Mesenchymal stem cell (in vitro differentiated cells and primary cell): ENCODE data around the gene CCDC169.
A peak's percentile ranks its signal among the peaks of the same experiment; 100 is the strongest.
"Not testable (repeated sequence)": the region's sequence is repeated elsewhere in the genome, so short reads cannot be mapped to it uniquely, and the experiment has no call there.

Experiments used
- DNase-seq: peaks from one replicate; pipeline ENCODE4 v3.0.0-alpha.2; 2013
- H2AFZ ChIP-seq: one replicate; pipeline ENCODE4 v1.6.1; 2013; ENCODE audit warnings: low read depth, mild to moderate bottlenecking, control low read depth, inconsistent platforms, low read length, moderate library complexity
- H2AK5ac ChIP-seq: 2 replicates; pipeline ENCODE4 v1.6.1; 2013; ENCODE audit warnings: low read length, moderate library complexity, mild to moderate bottlenecking, inconsistent platforms; ENCODE audit not compliant: severe bottlenecking
- H2BK120ac ChIP-seq: one replicate; pipeline ENCODE4 v1.6.1; 2013; ENCODE audit warnings: low read depth, mild to moderate bottlenecking, inconsistent platforms, low read length, moderate library complexity
- H2BK12ac ChIP-seq, 2 experiments: one replicate each; pipeline ENCODE4 v1.6.1; 2013; ENCODE audit warnings: inconsistent platforms in 2 of 2, low read length in 2 of 2, mild to moderate bottlenecking in 2 of 2, moderate library complexity in 2 of 2, control low read depth in 1 of 2
- H2BK15ac ChIP-seq: one replicate; pipeline ENCODE4 v1.6.1; 2013; ENCODE audit warnings: mild to moderate bottlenecking, low read depth, inconsistent platforms; ENCODE audit not compliant: poor library complexity, severe bottlenecking
- H2BK5ac ChIP-seq: 2 replicates; pipeline ENCODE4 v1.6.1; 2013; ENCODE audit warnings: low read depth, mild to moderate bottlenecking, low read length, control low read depth, inconsistent platforms; ENCODE audit not compliant: poor library complexity, severe bottlenecking
- H3K14ac ChIP-seq, 2 experiments: one replicate each; pipeline ENCODE4 v1.6.1; 2013; ENCODE audit warnings: inconsistent platforms in 2 of 2, low read length in 2 of 2, control low read depth in 1 of 2, mild to moderate bottlenecking in 1 of 2, moderate library complexity in 1 of 2
- H3K18ac ChIP-seq, 2 experiments: one replicate each; pipeline ENCODE4 v1.6.1; 2013; ENCODE audit warnings: inconsistent platforms in 2 of 2, low read length in 2 of 2, control low read depth in 1 of 2, low read depth in 1 of 2, mild to moderate bottlenecking in 1 of 2
- H3K23ac ChIP-seq, 2 experiments: one replicate each; pipeline ENCODE4 v1.6.1; 2013; ENCODE audit warnings: inconsistent platforms in 2 of 2, low read length in 2 of 2, mild to moderate bottlenecking in 2 of 2, moderate library complexity in 2 of 2, control low read depth in 1 of 2
- H3K27ac ChIP-seq: 2 replicates; pipeline ENCODE4 v1.5.1; 2013; ENCODE audit warnings: mild to moderate bottlenecking, moderate library complexity, low read length, control low read depth, inconsistent platforms; ENCODE audit not compliant: poor library complexity, severe bottlenecking
- H3K27me3 ChIP-seq, 2 experiments: 2 replicates each; pipeline versions ENCODE4 v1.6.1 to v1.7.0; 2013; ENCODE audit warnings: low read length in 2 of 2, mild to moderate bottlenecking in 2 of 2, moderate library complexity in 2 of 2, control low read depth in 1 of 2, inconsistent platforms in 1 of 2; ENCODE audit not compliant: control insufficient read depth in 1 of 2, insufficient read depth in 1 of 2
- H3K36me3 ChIP-seq, 2 experiments: 2 replicates each; pipeline versions ENCODE4 v1.6.1 to v1.7.0; 2013; ENCODE audit warnings: low read length in 2 of 2, control low read depth in 1 of 2, inconsistent platforms in 1 of 2, low read depth in 1 of 2, mild to moderate bottlenecking in 1 of 2; ENCODE audit not compliant: insufficient read depth in 2 of 2, control insufficient read depth in 1 of 2
- H3K4ac ChIP-seq, 2 experiments: one replicate each; pipeline ENCODE4 v1.6.1; 2013; ENCODE audit warnings: inconsistent platforms in 2 of 2, low read length in 2 of 2, mild to moderate bottlenecking in 2 of 2, moderate library complexity in 2 of 2, control low read depth in 1 of 2, low read depth in 1 of 2
- H3K4me1 ChIP-seq: 2 replicates; pipeline ENCODE4 v1.6.1; 2013; ENCODE audit warnings: low read depth, low read length, control low read depth; ENCODE audit not compliant: control insufficient read depth, insufficient read depth
- H3K4me2 ChIP-seq: 2 replicates; pipeline ENCODE4 v1.6.1; 2013; ENCODE audit warnings: low read length, mild to moderate bottlenecking, inconsistent platforms; ENCODE audit not compliant: poor library complexity, severe bottlenecking
- H3K4me3 ChIP-seq, 2 experiments: 2 replicates each; pipeline versions ENCODE4 v1.5.1 to v1.7.0; 2013; ENCODE audit warnings: low read length in 2 of 2, mild to moderate bottlenecking in 2 of 2, control low read depth in 1 of 2, low read depth in 1 of 2; ENCODE audit not compliant: insufficient read depth in 1 of 2
- H3K79me1 ChIP-seq: replicated peaks from 2 replicates; pipeline ENCODE4 v1.6.1; 2013; ENCODE audit warnings: mild to moderate bottlenecking, control low read depth, low read length, inconsistent platforms; ENCODE audit not compliant: poor library complexity, severe bottlenecking
- H3K9ac ChIP-seq: 2 replicates; pipeline ENCODE4 v1.7.0; 2013; ENCODE audit warnings: mild to moderate bottlenecking, low read length, moderate library complexity
- H3K9me3 ChIP-seq: 2 replicates; pipeline ENCODE4 v1.7.0; 2013; ENCODE audit warnings: mild to moderate bottlenecking, low read length; ENCODE audit not compliant: control insufficient read depth
- H4K8ac ChIP-seq: one replicate; pipeline ENCODE4 v1.6.1; 2013; ENCODE audit warnings: inconsistent platforms, mild to moderate bottlenecking, low read length, moderate library complexity
- H4K91ac ChIP-seq: one replicate; pipeline ENCODE4 v1.6.1; 2013; ENCODE audit warnings: mild to moderate bottlenecking, low read length, inconsistent platforms
- WGBS: methylation state at CpG from one replicate; pipeline ENCODE4 v1.1.7; 2013; ENCODE audit warnings: mixed read lengths; 5-methylcytosine and 5-hydroxymethylcytosine counted together

The CCDC169 gene

DNA sequence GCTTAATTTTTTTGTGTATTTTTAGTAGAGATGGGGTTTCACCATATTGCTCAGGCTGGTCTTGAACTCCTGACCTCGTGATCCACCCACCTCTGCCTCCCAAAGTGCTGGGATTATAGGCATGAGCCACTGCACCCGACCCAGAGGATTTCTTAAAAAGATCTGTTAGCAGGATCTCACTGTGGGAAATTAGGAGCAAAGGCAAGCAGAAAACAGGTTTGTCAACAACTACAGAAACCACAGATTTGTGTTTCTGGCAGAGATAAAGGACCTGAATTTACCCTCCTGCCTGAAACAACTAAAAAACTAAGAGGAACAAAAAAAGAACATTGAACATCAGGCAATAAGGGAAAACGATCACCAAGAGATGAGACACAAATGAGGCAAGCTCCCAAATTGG lies 1.9 kb upstream of the CCDC169 start:
- H3K14ac ChIP-seq, H3K9me3 ChIP-seq, H2BK5ac ChIP-seq, H2BK120ac ChIP-seq, H4K8ac ChIP-seq, H3K4me1 ChIP-seq, H3K4me2 ChIP-seq, H2AK5ac ChIP-seq, H3K23ac ChIP-seq, H3K27me3 ChIP-seq, H3K4ac ChIP-seq, H3K9ac ChIP-seq, DNase-seq, H2BK15ac ChIP-seq, H3K79me1 ChIP-seq, H2AFZ ChIP-seq, H2BK12ac ChIP-seq, H3K27ac ChIP-seq, H4K91ac ChIP-seq, H3K18ac ChIP-seq, H3K4me3 ChIP-seq: not testable (repeated sequence)
- WGBS = 88% methylated on average over 1 of the region's 3 CpGs
- peaks cover 0 to 40% of the 10 kb centered on the region in 2 experiments for H3K36me3 ChIP-seq

DNA sequence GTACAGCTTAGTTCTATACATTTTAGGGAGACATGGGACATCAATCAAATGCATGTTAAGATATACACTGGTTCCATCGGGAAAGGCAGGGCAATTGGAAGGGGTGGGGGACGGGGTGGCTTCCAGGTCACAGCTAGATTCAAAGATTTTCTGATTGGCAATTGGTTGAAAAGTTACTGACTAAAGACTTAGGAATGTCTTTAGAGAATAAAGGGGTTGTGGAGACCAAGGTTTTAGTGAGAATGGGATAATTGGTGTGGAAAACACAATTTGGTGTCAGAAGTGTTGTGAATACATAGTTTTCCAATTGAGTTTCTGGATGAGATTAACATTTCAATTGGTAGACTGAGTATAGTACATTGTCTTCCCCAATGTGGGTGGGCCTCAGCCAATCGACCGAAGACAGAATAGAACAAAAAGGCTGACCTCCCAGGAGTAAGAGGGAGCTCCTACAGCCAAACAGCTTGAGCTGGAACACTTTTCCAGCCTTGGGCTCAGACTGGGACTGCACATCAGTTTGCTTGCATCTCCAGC lies 988 bp upstream of the CCDC169 start:
- H3K18ac ChIP-seq = no peak overlapping the region
- peaks cover 2% of the 10 kb centered on the region for H3K4me1 ChIP-seq
- no peak overlapping the region for H2AFZ ChIP-seq
- no peaks in the 10 kb centered on the region for H3K27me3 ChIP-seq
- H3K4me2 ChIP-seq = peak overlapping the region; percentile 54
- WGBS = 3% methylated on average over 4 of the region's 4 CpGs
- peak overlapping the region; percentile 35 for H2AK5ac ChIP-seq
- DNase-seq = peak; percentile 11
- no peak overlapping the region for H3K23ac ChIP-seq
- H3K14ac ChIP-seq = no peak overlapping the region
- no peak overlapping the region for H2BK15ac ChIP-seq
- no peak overlapping the region for H3K27ac ChIP-seq
- no peak overlapping the region for H3K4ac ChIP-seq
- no peaks in the 10 kb centered on the region for H3K79me1 ChIP-seq
- no peak overlapping the region for H2BK12ac ChIP-seq
- H2BK5ac ChIP-seq = no peak overlapping the region
- no peaks in the 10 kb centered on the region for H3K9me3 ChIP-seq
- no peak overlapping the region for H2BK120ac ChIP-seq
- peak overlapping the region; percentile 95 for H3K9ac ChIP-seq
- H3K4me3 ChIP-seq = peak overlapping the region in 1 of 2 experiments; percentile 93
- peaks cover 0 to 31% of the 10 kb centered on the region in 2 experiments for H3K36me3 ChIP-seq
- H4K8ac ChIP-seq = no peak overlapping the region
- H4K91ac ChIP-seq = no peak overlapping the region

DNA sequence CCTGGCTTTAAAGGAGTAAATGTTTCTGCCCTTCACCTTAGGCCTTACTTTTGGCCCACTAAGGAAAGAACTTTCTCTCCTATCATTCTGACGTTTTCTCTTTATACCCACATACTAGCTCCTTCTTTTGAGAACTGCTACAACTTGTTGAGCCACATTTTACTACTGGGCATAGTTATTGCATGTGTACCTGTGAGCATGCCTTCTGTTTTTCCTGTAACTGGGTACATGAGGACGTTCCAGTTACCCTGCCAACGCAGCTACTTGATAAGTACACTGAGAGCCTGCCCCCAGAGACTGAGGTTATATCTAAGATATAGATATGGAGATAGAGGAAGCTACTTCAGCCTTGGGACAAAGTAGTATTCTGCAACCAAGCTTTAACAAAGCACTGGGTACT lies 3.5 kb downstream of the CCDC169 start:
- H3K18ac ChIP-seq = no peak overlapping the region
- WGBS = 93% methylated on average over 2 of the region's 3 CpGs

DNA sequence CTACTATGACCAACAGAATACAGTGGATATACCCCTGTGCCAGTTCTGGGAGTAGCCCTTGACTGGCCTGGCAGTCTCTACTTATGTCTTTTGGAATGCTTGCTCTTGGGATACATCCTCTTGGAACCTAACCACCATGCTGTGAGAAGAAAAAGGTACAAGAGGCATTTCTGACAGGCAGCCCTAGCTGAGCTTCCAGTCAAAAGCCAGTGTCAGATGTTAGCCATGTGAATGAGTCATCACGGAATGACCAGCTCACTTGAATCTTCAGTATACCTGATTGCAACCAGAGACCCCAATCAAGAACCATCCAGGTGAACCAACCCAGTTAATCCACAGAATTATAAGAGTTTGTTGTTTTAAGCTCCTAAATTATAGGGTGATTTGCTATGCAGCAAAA lies 4.1 kb downstream of the CCDC169 start:
- Histone ChIP-seq H3K4ac (no peak overlapping the region), H3K79me1 (no peaks in the 10 kb centered on the region), H2BK12ac (no peak overlapping the region), H3K27me3 (no peaks in the 10 kb centered on the region), H3K4me1 (no peaks in the 10 kb centered on the region), H4K91ac (no peak overlapping the region), H2AK5ac (no peak overlapping the region), H3K36me3 (no peaks in the 10 kb centered on the region), H3K9me3 (peaks cover 13% of the 10 kb centered on the region), H3K9ac (no peak overlapping the region), H3K4me3 (no peak overlapping the region), H4K8ac (no peak overlapping the region), H2BK15ac (no peak overlapping the region), H3K27ac (no peak overlapping the region), H2BK5ac (no peak overlapping the region), H3K23ac (no peak overlapping the region), H3K18ac (no peak overlapping the region), H3K14ac (no peak overlapping the region), H3K4me2 (no peak overlapping the region), H2AFZ (no peak overlapping the region), H2BK120ac (no peak overlapping the region)
- DNase-seq = no peak
- 89% methylated on average over 1 of the region's 1 CpG for WGBS

More for the DNA sequence above, 3.5 kb downstream of the CCDC169 start:
- DNase-seq = no peak
- Histone ChIP-seq H3K79me1 (no peaks in the 10 kb centered on the region), H4K8ac (no peak overlapping the region), H4K91ac (no peak overlapping the region), H3K9ac (no peak overlapping the region), H3K4me1 (peaks cover 2% of the 10 kb centered on the region), H3K27me3 (no peaks in the 10 kb centered on the region), H2AFZ (no peak overlapping the region), H3K23ac (no peak overlapping the region), H3K14ac (no peak overlapping the region), H3K27ac (no peak overlapping the region), H2BK15ac (no peak overlapping the region), H2BK12ac (no peak overlapping the region), H3K4ac (no peak overlapping the region), H2BK120ac (no peak overlapping the region), H3K9me3 (peaks cover 7% of the 10 kb centered on the region), H2AK5ac (no peak overlapping the region), H3K4me2 (no peak overlapping the region), H3K4me3 (no peak overlapping the region), H3K36me3 (no peaks in the 10 kb centered on the region), H2BK5ac (no peak overlapping the region)
